ENCODE measurements around the gene TMEM69. TPM values are rescaled to one million over a fixed set of nuclear protein-coding genes. Genes with fewer than 3 reads are reported as not detected.

Gene TMEM69
- 10 to 100 TPM; 20.6 to 39.4 (median 29.1) TPM for total RNA-seq

GRCh38 chr1:45687754-45688740, at the start of gene TMEM69:
Gene TMEM69, plus strand, starts transcription at chr1:45688181. Its CDS starts 2,888 bp downstream, at chr1:45691069.
- Histone ChIP-seq H3K9me3 (no peaks in the 10 kb centered on the region), H3K4me1 (peaks cover 0 to 5% of the 10 kb centered on the region in 2 donors), H3K4me3 (peak within 1 kb of the TSS; percentile 87 to 91 (median 90)), H3K27me3 (no peaks in the 10 kb centered on the region), H3K36me3 (no peaks in the 10 kb centered on the region), H3K27ac (peak within 1 kb of the TSS; percentile 98 to 100)
- TF ChIP-seq POLR2A (IDR thresholded peaks at IDR 0.05) (peak; percentile 23), POLR2AphosphoS5 (IDR thresholded peaks at IDR 0.05) (peak; percentile 75 to 86 (median 77)), CTCF (IDR thresholded peaks at IDR 0.05) (peak in 2 of 3 donors; percentile 51 to 53)
- DNase-seq (ENCODE audit: low spot score in 2 of 2) = peak; percentile 68 to 69
- intact Hi-C loops (cut with DNase I; ENCODE audit: low total_unique reads) = loop anchor here (10.0 kb wide), 1 partner anchor 103 kb away; the partner anchor contains the start of gene NASP

GRCh38 chr1:45640293-45640692, 47.7 kb upstream of the TMEM69 start:
- intact Hi-C loops (cut with DNase I; ENCODE audit: low total_unique reads) = no loop called here
- Histone ChIP-seq H3K4me3 (no peak overlapping the region), H3K27me3 (no peaks in the 10 kb centered on the region), H3K36me3 (no peaks in the 10 kb centered on the region), H3K9me3 (no peaks in the 10 kb centered on the region), H3K27ac (no peak overlapping the region), H3K4me1 (no peaks in the 10 kb centered on the region)
- DNase-seq (ENCODE audit: low spot score in 2 of 2) = no peak
- no peak for TF ChIP-seq CTCF (IDR thresholded peaks at IDR 0.05)
- no peak for TF ChIP-seq POLR2A (IDR thresholded peaks at IDR 0.05)
- TF ChIP-seq POLR2AphosphoS5 (IDR thresholded peaks at IDR 0.05) = no peak

- DNase-seq (ENCODE audit: low spot score in 2 of 2) = no peak
- no peaks in the 10 kb centered on the region for H3K9me3 ChIP-seq
- H3K4me3 ChIP-seq = no peak overlapping the region
- H3K27ac ChIP-seq = peak overlapping the region in 1 of 2 donors; percentile 75
- intact Hi-C loops (cut with DNase I; ENCODE audit: low total_unique reads) = no loop called here
- TF ChIP-seq POLR2AphosphoS5 (IDR thresholded peaks at IDR 0.05) (no peak), POLR2A (IDR thresholded peaks at IDR 0.05) (no peak), CTCF (IDR thresholded peaks at IDR 0.05) (no peak)
- H3K27me3 ChIP-seq = no peaks in the 10 kb centered on the region
- H3K4me1 ChIP-seq = no peaks in the 10 kb centered on the region
- H3K36me3 ChIP-seq = no peaks in the 10 kb centered on the region
Observed at GRCh38 chr1:45643321-45643720, 44.7 kb upstream of the TMEM69 start.

- DNase-seq (ENCODE audit: low spot score in 2 of 2) = no peak
Observed at GRCh38 chr1:45643978-45644377, 44.0 kb upstream of the TMEM69 start.

More at GRCh38 chr1:45643978-45644377, 44.0 kb upstream of the TMEM69 start:
- intact Hi-C loops (cut with DNase I; ENCODE audit: low total_unique reads) = no loop called here
- peak overlapping the region; percentile 32 to 75 for H3K27ac ChIP-seq
- no peak overlapping the region for H3K4me3 ChIP-seq
- H3K27me3 ChIP-seq = no peaks in the 10 kb centered on the region
- no peaks in the 10 kb centered on the region for H3K4me1 ChIP-seq
- H3K36me3 ChIP-seq = no peaks in the 10 kb centered on the region
- no peaks in the 10 kb centered on the region for H3K9me3 ChIP-seq
- TF ChIP-seq CTCF (IDR thresholded peaks at IDR 0.05) = peak in 1 of 3 donors; percentile 34
- no peak for TF ChIP-seq POLR2AphosphoS5 (IDR thresholded peaks at IDR 0.05)
- TF ChIP-seq POLR2A (IDR thresholded peaks at IDR 0.05) = no peak
